Central memory CD4-positive, alpha-beta T cell (primary cell): ENCODE results near the gene GADL1.

Experiments
- DNase-seq: peaks from one replicate; pipeline ENCODE4 v3.0.0; 2022

The GADL1 gene

DNA sequence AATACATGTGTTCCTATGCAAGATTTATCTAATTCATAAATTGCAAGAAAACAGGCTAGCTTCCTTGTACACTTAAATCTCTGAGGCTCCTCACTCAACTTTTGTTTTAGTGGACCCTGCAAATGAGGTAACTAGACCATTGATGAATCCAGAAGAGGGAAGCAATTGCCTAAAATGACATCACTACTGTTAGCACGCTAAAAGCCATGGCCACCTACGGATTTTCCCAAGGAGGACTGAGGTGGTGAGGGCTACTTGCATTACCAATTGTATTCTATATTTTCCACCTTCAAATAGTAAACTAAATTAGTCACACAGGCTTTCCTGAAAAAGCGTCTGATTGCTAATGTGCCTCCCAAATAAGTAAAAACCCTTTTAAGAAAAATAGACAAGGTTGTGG, 140.7 kb downstream of the GADL1 start:
- DNase-seq: no peak

DNA sequence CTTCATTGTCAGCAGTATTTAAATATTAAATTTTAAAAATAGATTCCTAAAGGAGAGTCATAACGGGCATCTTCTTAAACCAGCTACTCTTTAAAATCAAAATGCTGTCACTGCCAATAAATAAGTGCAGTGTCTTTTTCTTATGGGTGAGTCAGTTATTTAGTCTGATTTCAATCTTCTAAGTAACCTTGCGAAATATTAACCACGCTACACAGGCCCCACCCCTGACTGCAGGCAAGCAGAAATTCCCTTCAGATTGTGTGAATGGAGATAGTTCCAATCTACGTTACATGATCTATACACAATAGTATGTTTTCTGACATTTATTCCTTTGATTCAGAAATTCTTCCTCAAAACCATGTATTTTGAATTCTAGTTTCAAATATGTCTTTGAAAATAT, 141.5 kb downstream of the GADL1 start:
- no peak for DNase-seq

DNA sequence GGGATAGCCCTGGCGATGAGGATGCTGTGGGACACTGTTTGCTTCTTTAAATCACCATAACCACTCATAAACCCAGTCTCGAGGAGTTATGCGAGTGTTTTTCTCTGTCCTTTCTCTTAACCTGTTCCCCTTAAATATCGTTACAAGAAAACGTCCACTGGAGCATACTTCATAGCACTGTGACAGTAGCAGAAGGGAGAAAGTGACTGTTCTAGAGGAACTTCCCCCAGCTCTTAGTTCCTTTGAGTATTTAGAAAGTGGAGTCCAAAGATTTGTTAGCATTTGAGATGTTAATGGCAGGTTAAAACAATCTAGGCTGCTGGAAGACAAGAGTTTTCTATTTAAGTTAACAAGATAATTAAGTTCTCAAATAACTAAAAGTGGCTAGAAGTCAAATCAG, 142.0 kb downstream of the GADL1 start:
- no peak for DNase-seq

DNA sequence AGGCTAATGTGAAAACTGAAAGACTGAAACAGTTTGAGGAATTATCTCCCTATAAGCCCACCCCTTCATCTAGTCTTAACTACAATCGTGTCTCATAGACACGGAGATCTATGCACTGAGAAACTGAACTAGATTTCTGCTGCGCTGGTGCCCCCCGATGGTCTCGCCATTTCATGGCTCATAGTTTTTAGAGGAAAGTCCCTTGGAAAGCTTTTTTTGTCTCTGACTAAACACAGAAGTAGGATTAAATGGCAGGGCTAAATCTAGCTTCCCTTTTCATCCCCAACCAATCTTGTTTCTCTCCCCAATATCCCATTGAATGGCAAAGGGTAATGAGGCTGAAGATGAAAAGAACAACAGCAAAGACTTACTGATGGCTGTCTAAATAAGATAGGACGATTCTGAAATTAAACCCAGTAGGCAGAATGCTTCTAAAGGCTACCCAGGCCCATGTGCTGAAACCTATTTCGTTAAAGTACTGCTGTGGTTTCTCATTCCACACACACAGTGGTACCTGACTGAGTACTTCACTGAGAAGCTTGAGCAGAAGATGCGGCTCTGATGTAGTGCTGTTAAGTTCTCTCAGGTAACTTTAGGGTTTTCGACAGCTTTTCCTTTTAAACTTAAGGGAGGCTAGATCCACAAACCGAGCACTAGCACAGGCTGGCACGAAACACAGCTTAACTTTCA, 142.7 kb downstream of the GADL1 start:
- peak; percentile 6 for DNase-seq

DNA sequence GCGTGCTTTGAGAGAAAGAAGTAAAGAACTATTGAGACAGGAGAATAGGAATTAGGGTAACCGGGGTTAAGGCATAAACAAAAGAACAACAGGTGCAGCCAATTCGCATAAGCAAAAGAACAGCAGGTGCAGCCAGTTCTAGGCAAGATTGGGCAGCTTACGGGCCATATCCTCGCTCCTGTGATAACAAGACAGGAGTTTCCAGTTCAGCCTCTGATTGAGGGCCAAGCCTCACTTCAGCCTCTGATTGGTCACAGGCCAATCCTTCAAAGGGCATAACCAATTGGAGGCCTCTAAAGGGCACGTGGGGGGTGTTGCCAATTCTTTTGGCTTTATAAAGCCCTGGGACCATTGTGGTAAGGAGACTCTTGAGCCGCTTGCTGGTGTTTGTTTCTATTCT, 143.5 kb downstream of the GADL1 start:
- no peak for DNase-seq

DNA sequence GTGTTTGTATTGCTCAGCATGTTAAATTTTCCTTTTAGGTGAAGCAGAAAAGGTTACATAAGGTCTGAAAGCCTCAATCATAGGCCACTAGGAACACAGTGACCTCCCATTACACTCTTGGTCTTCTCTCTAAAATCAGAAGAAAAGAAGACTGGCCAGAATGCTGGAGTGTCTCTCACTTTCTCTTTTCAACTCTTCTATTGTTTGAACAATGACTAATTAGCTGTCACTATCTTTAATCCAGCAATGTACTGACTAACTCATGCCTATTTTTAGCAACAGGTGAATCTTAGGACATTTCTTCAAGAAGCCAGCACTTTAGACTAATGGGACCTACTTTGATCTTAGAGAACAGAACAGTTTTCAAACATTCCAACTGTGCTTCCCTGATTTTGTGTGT, 145.2 kb downstream of the GADL1 start:
- no peak for DNase-seq

DNA sequence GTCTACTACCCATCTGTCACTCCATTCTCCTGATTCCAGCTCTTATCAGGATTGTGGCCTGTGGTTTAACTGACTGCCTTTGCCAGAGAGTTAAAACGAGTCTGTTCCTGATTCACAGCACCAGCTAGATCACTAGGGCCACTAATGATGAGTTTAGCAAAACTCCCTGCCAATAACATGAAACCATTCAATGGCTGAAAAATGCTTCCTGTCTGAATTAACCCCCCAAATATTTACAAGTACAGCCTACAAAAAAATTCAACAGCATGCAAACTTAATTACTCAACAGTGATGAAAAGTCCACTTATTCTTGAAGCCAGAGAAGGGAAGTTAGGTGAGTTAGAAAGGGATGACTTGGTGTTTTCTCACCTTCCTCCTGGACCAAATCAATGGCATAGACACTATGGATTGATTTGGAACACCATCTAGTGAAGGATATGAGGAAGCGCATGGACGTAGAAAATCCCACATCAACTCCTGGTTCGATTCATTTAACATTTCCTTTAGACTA, 146.6 kb downstream of the GADL1 start:
- no peak for DNase-seq

DNA sequence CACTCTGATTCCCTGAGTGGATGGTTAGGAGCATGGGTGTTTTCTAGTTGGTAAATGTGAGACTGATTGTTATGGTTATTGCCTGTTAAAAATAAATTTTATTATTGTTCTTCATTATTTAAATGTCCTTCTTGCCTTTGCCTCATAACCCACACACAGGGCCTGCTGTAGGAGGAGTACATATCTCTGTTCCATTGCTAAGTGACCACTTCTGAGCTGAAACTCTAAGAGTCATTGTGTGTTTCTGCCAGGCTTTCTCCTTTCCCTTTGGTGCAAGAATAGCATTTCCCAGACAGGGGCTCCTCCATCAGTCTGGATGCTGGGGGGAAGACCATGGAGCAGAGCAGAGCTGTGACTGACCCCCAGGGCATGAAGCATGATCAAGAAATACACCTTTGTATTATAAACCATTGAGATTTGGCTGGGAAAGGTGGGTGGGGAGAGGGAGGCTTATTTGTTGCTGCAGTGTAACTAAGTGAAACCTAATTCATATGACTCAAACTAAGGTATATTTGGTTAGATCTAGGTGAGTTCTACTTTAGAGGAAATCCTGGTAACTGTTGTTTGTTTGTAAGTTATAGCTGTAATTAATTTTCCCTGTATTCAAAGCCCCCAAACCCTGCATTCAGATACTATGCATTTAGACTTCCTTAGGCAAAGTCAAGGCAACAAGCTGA, 150.7 kb downstream of the GADL1 start:
- DNase-seq: no peak

DNA sequence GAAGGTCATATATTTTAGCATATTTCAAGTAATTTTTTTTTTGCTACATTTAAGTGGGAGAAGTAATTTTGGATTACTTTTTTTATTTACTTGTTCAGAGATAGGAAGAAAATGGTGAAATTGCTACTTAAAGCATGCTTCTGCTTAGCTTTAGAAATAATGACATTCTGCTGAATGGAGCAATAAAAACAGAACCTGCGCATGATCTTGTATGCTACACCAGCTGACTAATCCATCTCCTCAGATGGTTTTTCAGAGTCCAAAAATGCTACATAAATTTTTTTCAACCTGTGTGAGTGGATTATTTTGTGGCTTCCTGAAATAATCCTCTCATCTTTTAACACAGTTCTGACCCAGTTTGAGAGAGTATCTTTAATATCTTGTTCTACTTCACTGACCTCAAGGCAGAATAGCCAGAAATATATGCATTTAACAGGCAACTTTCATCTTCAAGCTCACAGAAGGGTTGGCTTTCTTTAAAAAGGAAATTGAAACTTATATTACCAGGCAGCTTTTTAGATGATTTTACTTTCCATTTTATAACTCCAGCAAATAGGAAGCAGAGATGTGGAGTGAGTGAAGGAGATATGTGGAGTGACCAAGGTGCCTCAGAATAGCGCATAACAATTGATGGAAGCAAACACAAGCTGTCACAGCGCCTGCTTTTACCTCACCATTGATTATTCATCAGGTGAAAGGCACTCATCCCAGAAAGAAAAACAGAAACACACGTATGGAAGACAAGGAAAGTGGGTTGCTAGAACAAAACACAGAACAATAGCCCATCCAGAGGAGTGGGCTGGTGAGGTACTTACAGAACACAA, 151.5 kb downstream of the GADL1 start:
- DNase-seq: no peak

DNA sequence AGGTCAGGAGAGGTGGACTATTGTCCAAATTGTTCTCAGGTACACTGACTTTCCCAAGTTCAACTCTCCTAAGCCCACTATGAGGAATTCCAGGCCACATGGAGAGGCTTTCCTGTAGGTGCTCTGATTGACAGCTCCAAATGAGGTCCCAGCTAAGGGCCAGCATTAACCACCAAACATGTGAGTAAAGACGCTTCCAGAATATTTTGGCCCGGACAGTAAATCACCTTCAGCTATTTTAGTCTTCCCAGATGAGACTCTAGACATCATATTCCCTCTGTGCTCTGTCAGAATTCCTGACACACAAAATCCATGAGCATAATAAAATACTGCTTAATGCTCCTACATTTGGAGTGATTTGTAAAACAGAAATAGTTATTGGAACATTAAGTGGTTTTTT, 152.6 kb downstream of the GADL1 start:
- no peak for DNase-seq

DNA sequence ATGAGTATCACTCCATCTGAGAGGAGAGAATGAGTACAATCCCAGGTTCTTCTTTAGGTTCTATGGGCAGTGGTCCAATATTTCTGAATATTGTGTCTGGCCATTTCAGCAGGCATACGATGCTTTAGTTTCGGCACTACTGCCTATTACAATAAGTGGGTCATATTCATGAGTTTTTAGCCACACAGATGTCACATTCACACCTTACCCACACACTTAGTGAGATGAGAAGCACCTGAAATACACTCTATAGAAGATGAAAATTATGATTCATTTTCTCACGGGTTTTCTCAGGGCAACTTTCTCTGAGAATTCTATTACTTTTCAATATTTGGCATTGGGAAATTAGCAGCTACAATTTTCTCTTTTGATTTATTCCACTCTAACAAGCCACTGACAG, 155.9 kb downstream of the GADL1 start:
- DNase-seq: no peak

DNA sequence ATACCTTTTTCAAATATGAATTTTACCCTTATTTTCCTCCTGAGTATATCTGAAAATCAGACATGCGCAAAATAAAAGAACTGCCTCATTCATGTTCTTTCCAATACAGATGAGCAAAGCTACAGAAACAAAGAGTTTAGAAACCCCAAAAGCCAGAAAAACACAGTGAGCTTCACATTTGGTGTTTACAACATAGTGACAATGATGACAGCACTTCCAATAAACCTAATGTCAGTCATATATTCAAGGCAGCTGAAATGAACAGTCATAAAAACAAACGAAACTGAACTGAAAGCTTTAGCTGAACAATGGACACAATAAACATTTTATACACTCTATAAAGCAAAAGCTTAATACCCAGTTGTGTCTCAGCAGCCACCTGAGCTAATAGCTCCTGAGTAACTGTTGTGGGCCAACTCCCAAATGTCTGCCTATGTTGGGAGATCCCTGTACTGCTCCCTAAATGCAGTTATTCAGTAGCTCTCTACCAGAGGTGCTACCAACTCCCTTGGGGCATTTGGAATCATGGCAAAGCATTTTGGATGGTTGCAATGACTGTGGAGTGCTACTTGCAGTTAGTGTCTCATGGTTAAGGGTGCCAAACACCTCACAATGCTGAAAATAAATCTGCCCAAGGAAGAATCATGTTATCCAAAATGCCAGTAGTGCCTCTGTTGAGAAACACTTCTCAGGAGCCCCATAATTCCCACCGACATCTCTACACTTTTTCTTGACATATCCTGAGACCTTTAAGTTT, 156.5 kb downstream of the GADL1 start:
- DNase-seq: no peak

DNA sequence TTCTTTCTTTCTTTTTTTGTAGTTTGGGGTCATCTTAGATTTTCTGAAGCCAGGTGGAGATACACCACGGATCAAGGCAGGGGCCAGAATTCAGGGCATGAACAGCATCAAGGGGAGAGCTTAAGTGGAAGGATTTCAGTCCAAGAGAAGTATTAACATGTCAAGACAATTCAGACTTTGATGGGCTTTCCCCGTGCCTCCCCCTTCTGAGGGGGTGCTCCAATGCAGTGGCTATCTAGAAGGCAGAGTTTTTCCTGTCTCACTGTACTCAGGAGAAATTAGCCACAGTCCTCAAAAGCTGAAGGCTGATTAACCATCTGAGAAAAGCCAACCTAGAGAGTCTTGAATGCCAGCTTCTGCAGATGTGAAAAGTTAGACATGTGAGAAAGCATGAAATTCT, 160.8 kb downstream of the GADL1 start:
- no peak for DNase-seq

DNA sequence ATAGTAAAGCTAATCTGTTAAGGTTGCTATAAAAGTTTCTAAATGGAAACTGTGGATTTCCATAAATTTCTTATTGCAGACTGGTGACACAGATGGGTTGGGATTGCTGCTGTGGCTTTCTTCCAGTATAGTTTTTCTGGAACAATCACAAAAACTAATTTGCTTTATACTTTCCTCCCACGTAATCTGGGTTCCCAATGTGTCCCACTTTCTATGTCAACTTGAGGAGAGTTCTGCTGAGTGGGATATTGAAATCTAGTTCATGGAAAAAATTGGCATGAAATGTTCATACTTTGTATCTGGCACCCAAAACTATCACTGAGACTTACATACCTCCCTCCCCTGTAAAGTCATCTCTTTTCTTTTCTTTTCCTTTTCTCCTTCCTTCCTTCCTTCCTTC, 161.3 kb downstream of the GADL1 start:
- DNase-seq: no peak

DNA sequence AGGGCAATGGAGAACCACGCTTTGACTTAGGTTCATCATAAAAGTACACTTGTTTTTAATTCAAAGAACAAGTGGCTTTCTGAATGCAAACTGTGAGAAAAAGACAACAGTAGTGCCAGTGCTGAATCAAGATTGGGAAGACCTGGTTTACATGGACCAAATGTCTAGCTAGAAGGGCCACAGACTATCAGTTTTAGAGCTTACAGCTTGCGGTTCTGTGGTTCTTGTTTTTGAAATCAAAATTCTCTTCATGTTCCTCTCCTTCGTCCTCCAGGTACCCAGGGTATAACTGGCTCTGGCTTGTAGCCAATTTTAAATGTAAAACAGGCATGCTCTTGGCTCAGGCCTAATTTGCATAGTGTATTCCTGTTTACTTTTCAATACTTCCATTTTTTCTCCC, 163.5 kb downstream of the GADL1 start:
- no peak for DNase-seq

DNA sequence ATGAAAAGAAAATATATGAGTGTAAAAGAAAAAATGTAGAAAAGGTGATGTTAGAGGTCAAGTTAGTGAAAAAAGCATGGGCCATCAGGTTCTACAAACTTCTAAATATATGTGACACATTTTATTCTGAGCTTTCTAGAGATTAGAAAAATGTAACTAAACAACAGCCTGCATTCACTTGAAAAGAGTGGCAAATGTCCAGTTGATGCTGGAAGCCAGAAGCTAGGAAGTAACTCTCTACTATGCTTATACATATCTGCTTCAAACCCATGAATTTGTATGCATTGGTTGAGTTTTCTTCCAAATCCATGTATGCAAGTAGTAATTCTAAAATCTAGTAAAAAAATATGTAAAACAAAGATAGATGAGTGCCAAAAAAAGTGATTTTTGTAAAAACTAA, 164.5 kb downstream of the GADL1 start:
- no peak for DNase-seq

DNA sequence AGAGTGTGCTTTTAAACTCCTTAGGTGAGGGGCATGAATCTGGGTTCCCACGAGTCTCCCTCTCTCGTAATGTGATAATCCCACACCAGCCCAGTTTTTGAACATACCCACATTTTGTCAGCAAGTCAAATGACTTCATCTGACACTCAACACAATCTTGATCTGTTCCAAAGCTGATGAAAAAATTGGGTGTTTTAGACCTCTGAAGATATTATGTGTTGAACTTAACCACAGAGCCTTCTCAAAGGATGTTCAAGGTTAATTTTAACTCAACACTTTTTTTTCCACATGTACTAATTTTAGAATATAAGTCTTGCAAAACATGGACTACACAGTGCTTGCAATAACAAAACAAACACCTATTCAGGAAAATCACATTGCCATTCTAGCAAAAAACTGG, 164.9 kb downstream of the GADL1 start:
- no peak for DNase-seq

DNA sequence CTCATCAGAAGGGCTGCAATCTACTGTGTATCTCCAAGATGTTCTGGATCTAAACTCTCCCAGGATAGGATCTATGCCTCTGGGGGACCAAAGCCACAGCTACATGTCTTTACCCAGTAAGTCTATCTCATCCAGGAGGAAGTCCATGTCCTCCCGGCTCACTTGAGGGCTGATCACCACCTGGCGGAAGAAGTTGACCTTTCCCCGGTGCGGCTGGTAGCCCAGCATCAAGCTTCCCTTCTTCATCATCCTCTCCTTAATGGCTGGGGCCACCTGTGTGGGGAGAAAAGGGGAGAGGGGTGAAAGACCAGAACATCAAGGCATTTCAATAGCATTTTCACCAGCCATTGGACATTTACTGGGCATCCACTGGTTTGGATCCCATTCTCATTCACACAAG, 166.3 kb downstream of the GADL1 start:
- no peak for DNase-seq

DNA sequence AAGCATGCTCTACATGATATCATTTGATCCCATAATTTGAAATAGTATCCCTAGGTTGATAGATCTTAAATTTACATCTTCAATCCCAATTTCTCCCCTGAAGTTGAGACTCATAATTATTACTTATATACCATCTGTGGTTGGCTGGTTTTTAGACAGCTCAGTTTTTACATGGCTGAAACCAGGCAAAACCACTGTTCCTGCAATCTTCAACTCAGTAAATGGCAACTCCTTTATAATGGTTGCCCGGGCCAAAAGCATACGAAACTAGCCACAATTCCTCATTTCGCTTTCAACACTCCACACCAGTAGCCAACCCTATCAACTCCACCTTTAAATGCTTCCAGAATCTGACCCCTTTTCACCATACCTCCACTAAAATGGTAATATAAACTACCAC, 169.6 kb downstream of the GADL1 start:
- no peak for DNase-seq

DNA sequence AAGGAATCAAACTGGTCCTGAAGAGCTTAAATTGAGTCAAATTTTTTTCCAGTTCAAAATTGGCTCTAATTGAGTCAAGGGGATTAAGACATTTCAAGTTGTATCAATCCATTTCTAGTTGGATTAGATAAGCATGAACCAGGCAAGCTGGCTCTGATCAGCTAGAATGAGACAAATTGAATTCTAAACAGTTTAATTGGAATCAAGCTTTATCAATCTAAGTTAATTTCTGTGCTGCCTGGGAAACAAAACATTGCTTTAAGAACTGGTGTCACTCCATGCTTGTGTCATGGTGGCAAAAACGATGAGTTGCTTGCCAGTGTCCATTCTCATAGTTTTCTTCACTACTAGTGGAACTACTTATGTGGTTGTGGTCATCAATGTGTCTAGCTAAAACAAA, 171.2 kb downstream of the GADL1 start:
- DNase-seq: no peak

DNA sequence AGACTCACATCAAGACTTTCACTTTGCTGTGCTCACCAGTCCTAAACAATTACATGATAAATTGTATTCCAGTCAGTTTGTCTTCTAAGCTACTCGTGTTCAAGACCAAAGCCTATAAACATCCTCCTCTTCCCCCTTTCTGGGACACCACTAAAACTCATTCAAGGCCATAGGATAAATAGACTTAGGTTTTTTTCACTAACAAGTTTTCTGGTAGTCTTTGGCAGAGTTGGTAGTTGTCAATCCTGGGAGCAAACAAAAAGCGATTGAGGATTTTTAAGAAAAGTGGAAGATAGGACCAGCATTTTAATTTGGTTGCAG, 173.2 kb downstream of the GADL1 start:
- DNase-seq: no peak

DNA sequence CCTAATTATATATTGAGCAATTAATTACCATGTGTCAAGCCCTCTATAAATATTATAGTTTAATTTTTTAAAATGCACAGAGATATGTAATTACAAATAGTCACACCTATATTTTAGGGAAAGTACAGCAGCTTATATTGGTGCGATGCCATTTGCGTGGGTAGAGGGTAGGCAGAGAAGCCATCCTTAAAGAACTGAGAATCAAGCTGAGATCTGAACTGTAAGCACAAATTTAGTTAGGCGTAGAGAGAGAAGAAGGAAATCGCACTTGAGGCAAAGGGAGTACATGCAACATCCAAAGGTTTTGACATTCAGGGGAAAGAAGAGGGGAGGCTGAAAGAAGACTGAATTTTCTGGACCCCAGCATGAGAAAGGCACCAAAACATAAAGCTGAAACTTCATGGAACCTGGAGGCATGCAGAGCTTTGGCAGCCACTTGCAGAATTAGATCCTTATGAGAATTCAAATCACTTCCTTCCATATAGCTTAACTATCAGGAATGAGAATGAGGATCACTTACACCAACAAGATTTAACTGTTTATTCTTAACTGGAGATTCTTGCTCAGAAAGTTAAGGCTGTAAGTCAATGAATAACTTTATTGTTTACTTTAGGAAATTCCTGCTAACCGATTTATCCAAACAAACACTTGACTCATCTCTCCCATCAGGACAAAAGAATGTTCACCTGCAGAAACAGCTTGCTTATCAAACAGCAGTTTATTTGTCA, 173.7 kb downstream of the GADL1 start:
- no peak for DNase-seq

DNA sequence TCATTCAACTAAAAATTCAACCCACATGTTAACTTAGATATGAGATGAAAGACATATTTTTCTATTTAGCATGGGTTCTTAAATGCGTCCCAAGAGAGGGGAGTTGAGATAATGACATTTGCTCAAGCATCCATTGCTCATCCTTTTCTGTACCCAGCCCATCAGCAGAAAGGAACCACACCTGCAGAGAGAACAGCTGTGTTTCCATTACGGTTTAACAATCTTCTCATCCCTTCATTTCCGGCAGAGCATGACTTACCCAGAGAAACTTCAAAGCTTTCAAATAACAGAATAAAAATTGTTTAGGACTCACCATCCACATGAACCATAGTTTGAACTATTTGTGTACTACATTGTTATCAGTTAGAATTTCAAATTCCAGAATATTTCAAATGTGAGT, 174.9 kb downstream of the GADL1 start:
- DNase-seq: no peak
